Measurements from ENCODE around the gene DCAF12.

DNA sequence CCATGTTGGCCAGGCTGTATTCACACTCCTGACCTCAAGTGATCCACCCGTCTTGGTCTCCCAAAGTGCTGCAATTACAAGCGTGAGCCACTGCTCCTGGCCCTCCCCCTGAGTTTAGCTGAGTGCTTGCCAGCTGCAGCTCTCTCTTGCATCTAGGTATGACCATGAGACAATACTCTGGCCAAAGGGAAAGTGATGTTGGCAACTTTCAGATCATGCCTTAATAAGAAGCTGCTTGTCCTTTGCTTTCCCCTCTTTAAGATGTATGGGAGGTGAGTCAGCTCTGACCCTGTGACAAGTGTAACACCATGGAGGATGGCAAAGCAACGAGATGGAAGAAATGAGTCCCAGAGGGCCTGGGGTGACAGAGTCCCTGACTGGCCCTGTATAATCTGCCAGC, 18.7 kb upstream of the DCAF12 start:
- TF ChIP-seq TAF1 (IDR thresholded peaks at IDR 0.05; ENCODE audit: borderline replicate concordance, low read depth, low read length) (no peak), POLR2A (IDR thresholded peaks at IDR 0.05; ENCODE audit: low read depth, low read length) (no peak), POLR2AphosphoS5 (IDR thresholded peaks at IDR 0.05; ENCODE audit: low read depth, low read length) (no peak)
